Occipital lobe (tissue), 2 donors: ENCODE results near the gene RLF. TPM values are rescaled to one million over a fixed set of nuclear protein-coding genes. Genes with fewer than 3 reads are reported as not detected.
"Not testable (repeated sequence)": the region's sequence is repeated elsewhere in the genome, so short reads cannot be mapped to it uniquely, and the experiment has no call there.

ENCODE experiments used
- DNase-seq: peaks from one replicate; lab custom pipeline; 2025; lab: John Stamatoyannopoulos, UW
- total RNA-seq: library from RNA; depleted of rRNA; stranded (reverse); fragments of >200 nt; gene quantifications from one replicate; pipeline ENCODE4 v1.2.3, GENCODE V29; 2014

RLF gene
- total RNA-seq, 1 donor from 2014 or later, result 101 TPM

- DNase-seq, result no peak
Measured at GRCh38 chr1:40171036-40171435, 9.8 kb downstream of the RLF start.

GRCh38 chr1:40174788-40175187, 13.6 kb downstream of the RLF start:
- DNase-seq, result no peak

DNA sequence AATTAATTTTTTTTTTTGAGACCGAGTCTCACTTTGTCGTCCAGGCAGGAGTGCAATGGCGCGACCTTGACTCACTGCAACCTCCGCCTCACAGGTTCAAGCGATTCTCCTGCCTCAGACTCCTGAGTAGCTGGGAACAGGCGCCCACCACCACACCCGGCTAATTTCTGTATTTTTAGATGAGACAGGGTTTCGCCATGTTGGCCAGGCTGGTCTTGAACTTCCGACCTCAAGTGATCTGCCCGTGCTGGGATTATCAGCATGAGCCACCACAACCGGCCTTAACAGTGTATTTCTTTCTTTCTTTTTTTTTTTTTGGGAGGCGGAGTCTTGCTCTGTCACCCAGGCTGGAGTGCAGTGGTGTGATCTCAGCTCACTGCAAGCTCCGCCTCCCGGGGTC, 15.8 kb downstream of the RLF start:
- not testable (repeated sequence) for DNase-seq

GRCh38 chr1:40178200-40178599, 17.0 kb downstream of the RLF start:
- no peak for DNase-seq

DNA sequence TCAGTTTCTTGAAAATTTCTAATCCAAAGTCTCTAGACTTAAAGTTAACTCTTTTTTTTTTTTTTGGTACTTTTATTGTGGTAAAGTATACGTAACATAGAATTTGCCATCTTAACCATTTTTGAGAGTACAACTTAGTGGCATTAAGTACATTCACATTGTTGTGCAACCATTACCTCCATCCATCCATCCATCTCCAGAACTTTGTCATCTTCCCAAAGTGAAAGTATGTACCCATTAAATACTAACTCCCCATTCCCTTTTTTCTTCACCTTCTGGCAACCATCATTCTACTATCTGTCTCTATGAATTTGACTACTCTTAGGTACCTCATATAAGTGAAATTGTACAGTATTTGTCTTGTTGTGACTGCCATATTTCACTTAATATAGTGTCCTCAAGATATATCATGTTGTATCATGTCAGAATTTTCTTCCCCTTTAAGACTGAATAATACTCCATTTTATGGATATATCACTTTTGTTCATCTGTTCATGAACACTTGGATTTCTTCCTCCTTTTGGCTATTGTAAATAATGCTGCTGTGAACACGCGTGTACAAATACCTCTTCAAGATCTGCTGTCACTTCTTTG, 18.4 kb downstream of the RLF start:
- DNase-seq, result no peak

GRCh38 chr1:40183055-40183710, 22.0 kb downstream of the RLF start:
- DNase-seq, result no peak

DNA sequence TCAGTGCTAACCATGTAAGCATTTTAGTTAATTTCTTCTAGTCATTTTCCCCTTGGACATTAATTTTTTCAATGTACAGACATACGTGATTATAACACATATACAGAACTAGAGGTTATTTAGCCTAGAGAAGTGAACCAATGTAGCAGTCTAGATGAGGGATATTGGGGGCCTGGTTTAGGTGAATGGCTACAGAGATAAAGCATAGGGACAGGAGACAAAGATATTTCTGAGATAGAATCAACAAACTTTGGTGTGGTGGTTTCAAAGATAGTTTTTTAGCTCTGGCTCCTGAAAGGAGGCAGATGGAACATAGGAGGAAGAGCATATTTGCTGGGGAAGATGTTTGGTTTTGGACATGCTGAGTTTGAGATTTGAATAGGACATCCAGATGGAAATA, 23.0 kb downstream of the RLF start:
- no peak for DNase-seq

- no peak for DNase-seq
Measured at GRCh38 chr1:40185951-40186864, 25.0 kb downstream of the RLF start.

- DNase-seq, result no peak
Measured at GRCh38 chr1:40187399-40187798, 26.2 kb downstream of the RLF start.

DNA sequence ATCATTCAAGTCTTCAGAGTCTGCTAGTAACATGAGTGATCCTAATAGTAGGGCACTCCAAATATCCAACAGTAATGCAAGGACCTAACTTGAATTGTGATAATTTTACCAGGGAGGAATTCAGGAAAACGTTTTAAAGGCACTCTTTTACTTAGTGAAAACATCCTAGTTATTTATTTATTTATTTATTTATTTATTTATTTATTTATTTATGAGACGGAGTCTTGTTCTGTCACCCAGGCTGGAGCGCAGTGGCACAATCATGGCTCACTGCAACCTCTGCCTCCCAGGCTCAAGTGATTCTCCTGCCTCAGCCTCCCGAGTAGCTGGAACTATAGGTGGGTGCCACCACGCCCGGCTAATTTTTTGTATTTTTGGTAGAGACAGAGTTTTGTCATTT, 33.5 kb downstream of the RLF start:
- not testable (repeated sequence) for DNase-seq

DNA sequence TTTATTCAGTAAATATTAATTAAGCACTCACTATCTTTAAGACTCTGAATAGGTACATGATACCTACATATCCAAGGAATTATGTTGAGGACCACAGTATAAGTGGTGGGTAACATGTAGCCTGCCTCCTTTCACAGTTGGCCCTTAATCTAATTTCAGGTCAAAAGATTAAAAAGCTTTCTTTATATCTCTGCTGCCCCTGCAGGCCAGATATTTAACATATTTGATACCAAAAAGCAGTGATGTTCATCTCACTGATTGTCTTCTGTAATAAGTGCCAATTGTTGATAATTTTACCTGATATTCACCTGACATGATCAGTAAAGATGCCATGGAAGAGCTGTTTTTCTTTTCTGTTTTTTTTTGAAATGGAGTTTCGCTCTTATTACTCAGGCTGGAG, 36.5 kb downstream of the RLF start:
- DNase-seq, result no peak

- DNase-seq, result no peak
Measured at GRCh38 chr1:40199126-40199525, 37.9 kb downstream of the RLF start.

DNA sequence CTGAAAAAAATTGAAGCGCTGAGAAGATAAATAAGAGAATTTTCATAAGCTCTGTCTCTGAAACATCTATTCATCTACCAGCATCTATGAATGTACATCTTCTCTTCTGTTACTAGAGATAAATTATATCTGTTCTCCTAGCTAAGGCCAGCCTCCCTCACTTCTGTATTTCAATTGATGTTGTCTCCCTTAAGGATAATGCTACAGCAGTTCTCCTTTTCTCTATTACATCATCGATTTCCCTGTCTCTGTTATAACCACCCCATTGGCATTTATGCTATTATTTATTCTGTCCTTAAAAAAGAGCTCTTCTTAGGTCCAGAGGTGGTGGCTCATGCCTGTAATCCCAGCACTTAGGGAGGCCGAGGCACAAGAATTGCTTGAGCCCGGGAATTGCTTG, 43.7 kb downstream of the RLF start:
- DNase-seq, result no peak

DNA sequence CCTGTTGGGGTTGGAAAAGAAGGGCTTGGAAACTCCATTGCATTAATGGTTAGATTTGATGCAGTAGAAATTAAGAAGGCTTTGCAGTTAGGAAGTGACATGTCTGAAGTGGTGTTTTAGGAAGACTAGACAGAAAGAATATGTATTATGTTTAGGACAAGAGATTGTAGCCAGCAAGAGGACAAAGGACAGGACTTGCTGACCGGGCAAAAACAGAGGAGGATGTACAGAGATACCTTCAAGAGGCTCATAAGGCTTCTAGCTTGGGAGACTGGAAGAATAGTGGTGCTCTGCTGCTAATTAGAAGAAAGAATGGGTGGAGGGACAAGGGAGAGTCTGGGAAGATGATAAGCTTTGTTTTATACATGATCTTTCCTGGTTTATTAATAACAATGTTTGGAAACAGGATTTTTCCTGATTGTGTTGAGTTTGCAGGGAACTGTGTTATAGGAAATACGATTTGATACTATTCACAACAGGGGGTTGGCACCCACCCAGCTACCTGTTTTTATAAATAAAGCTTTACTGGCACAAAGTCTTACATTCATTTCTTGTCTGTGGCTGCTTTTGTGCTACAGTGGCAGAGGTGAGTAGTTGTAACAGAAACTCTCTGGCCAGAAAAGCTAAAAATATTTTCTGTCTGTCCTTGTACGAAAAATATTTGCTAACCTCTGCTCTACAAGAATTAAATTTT, 49.5 kb downstream of the RLF start:
- no peak for DNase-seq

- no peak for DNase-seq
Measured at GRCh38 chr1:40218333-40218732, 57.1 kb downstream of the RLF start.

GRCh38 chr1:40221471-40221905, 60.3 kb downstream of the RLF start:
- not testable (repeated sequence) for DNase-seq

- DNase-seq, result no peak
Measured at GRCh38 chr1:40221977-40222772, 61.0 kb downstream of the RLF start.

DNA sequence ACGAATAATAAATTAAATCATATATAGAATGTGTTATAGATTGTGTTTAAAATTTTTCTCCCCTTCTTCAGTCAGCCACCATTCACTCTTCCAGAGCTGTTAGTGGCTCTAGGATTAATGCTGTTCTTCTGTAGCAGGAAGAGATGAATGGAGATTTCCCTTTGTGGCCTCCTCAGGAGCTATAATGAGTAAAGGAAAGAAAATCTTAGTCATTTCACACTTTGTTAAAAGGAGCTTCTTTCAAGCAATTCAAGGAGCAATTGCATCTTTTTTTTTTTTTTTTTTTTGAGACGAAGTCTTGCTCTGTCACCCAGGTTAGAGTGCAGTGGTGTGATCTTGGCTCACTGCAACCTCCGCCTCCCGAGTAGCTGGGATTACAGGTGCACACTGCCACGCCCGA, 62.9 kb downstream of the RLF start:
- no peak for DNase-seq

- no peak for DNase-seq
Measured at GRCh38 chr1:40226192-40226591, 65.0 kb downstream of the RLF start.

DNA sequence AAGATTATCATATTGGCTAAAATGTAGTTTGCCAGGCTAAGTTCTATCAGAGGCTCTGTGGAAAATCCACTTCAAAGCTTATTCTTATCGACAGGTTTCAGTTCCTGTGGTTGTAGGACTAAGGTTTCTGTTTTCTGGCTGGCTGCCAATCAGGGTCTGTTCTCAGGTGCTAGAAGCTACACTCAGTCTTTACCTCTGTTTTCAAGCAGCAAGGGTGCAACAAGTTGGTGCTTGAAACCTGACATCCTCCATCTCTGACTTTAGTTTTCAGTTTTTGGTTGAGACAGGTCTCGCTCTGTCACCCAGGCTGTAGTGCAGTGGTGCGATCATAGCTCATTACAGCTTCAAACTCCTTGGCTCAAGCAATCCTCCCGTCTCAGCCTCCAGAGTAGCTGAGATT, 71.3 kb downstream of the RLF start:
- DNase-seq, result no peak

DNA sequence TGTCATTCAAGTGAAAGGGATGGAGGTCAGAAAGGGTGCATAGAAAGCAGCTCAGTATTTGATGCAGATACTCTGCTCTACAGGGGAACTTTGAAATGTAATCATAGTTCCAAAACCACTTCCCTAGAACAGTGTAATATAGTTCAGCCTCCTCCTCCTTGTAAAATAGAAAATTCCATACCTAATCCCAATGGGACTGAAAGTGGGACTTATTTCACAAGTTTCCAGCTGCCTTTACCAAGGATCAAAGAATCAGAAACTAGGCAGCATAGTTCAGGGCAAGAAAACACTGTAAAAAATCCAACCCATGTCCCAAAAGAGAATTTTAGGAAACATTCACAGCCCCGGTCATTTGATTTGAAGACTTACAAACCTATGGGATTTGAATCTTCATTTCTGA, 78.4 kb downstream of the RLF start:
- DNase-seq, result no peak
